Kidney epithelial cell (primary cell): Measurements from ENCODE around the gene RAB6C. TPM values are rescaled to one million over a fixed set of nuclear protein-coding genes. Genes with fewer than 3 reads are reported as not detected.
"Not testable (repeated sequence)": the region's sequence is repeated elsewhere in the genome, so short reads cannot be mapped to it uniquely, and the experiment has no call there.

Source experiments
- DNase-seq: peaks from one replicate; pipeline ENCODE4 v3.0.0-alpha.2; 2010; ENCODE audit warnings: low read depth
- H3K27me3 ChIP-seq: 2 replicates; pipeline ENCODE4 v1.6.0; 2011; ENCODE audit warnings: low read length; ENCODE audit not compliant: control insufficient read depth, insufficient read depth
- H3K36me3 ChIP-seq: 2 replicates; pipeline ENCODE4 v1.5.1; 2011; ENCODE audit warnings: low read length; ENCODE audit not compliant: control insufficient read depth, insufficient read depth
- H3K4me3 ChIP-seq: 2 replicates; pipeline ENCODE4 v1.5.1; 2011; ENCODE audit warnings: low read depth, mild to moderate bottlenecking, control low read depth, low read length
- total RNA-seq: library from RNA; depleted of rRNA; stranded (reverse); fragments of >200 nt; gene quantifications from 2 replicates; pipeline ENCODE4 v1.2.3, GENCODE V29; 2015
- TF ChIP-seq, protein P1 (sequence below): IDR thresholded peaks from 2 replicates; pipeline ENCODE4 v1.5.1; 2011; ENCODE audit warnings: mild to moderate bottlenecking, moderate library complexity, low read length, control low read depth, inconsistent platforms; ENCODE audit not compliant: insufficient read depth, poor library complexity, severe bottlenecking

RAB6C gene
- total RNA-seq, 1 donor from 2014 or later, result 0.04 TPM

DNA sequence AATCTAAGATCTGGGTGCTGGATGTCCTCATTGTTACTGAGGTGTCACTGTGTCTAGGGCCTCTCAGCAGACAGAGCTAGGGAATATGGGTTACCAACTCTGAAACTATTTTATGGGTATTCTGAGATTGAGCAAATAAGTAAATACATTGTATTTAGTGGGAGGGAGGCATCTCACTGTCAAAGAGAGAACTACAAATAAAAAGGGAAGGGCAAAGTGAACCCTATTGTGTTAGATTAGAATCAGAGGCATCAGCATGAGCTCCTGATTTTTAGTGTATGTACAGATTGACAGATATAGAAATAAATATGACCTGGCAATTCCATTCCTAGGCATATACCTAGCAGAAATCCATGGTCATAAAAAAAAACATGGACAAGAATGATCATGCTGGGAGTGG is 33.9 kb upstream of the RAB6C start:
- no peaks in the 10 kb centered on the region for H3K36me3 ChIP-seq

DNA sequence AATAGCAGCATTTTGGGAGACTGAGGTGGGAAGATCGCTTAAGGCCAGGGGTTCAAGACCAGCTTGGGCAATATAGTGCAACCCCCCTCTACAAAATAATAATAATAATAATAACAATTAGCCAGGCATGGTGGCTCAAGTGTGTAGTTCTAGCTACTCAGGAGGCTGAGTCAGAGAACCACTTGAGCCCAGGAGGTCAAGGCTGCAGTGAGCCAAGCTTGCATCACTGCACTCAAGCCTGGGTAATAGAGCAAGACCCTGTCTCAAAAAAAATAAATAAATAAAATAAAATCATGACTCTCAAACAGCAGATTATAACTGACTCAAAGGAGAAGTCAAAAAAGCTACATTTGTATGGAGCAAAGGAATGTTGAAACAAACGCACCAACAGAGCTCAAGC is 31.8 kb upstream of the RAB6C start:
- H3K36me3 ChIP-seq, H3K4me3 ChIP-seq, DNase-seq, H3K27me3 ChIP-seq: not testable (repeated sequence)

More for the DNA sequence above, 33.9 kb upstream of the RAB6C start:
- Histone ChIP-seq H3K4me3 (no peak overlapping the region), H3K27me3 (no peaks in the 10 kb centered on the region)
- TF ChIP-seq, protein P1, sequence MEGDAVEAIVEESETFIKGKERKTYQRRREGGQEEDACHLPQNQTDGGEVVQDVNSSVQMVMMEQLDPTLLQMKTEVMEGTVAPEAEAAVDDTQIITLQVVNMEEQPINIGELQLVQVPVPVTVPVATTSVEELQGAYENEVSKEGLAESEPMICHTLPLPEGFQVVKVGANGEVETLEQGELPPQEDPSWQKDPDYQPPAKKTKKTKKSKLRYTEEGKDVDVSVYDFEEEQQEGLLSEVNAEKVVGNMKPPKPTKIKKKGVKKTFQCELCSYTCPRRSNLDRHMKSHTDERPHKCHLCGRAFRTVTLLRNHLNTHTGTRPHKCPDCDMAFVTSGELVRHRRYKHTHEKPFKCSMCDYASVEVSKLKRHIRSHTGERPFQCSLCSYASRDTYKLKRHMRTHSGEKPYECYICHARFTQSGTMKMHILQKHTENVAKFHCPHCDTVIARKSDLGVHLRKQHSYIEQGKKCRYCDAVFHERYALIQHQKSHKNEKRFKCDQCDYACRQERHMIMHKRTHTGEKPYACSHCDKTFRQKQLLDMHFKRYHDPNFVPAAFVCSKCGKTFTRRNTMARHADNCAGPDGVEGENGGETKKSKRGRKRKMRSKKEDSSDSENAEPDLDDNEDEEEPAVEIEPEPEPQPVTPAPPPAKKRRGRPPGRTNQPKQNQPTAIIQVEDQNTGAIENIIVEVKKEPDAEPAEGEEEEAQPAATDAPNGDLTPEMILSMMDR, result no peak
- DNase-seq, result no peak

DNA sequence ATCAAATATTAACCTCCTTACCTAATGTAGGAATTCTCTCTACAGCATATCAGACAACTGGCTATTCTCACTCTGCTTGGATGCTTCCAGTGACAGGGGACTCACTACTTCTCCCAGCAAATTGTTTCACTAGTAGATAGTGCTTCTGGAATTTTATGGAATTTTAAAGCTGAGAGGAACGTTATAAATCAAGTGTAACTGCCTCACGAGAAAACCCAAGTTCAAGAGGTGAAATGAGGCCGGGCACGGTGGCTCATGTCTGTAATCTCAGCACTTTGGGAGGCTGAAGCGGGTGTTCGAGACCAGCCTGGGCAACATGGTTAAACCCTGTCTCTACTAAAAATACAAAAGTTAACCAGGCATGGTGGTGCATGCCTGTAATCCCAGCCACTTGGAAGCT is 23.3 kb upstream of the RAB6C start:
- not testable (repeated sequence) for H3K36me3 ChIP-seq, H3K27me3 ChIP-seq, DNase-seq, H3K4me3 ChIP-seq

DNA sequence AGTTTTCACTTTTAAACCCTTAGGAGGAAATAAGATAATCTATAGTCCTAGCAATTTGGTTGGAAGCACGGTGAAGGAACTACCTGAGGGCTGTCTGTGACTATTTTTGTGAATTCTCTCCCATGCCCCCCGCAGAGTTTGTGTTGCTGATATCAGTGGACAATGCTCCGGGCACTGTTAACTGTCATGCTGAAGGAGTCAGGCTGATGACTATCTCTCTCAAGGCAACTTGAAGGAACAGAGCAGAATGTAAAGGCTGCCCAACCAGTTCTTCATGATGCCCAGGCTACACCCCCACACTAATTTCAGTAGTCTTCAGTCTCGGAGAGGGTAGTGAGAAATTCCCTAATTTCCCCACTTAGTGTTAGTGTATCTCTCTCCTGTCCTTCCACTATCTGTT is 21.6 kb upstream of the RAB6C start:
- Histone ChIP-seq H3K36me3 (no peaks in the 10 kb centered on the region), H3K4me3 (no peak overlapping the region), H3K27me3 (no peaks in the 10 kb centered on the region)
- TF ChIP-seq, protein P1, result no peak
- no peak for DNase-seq

DNA sequence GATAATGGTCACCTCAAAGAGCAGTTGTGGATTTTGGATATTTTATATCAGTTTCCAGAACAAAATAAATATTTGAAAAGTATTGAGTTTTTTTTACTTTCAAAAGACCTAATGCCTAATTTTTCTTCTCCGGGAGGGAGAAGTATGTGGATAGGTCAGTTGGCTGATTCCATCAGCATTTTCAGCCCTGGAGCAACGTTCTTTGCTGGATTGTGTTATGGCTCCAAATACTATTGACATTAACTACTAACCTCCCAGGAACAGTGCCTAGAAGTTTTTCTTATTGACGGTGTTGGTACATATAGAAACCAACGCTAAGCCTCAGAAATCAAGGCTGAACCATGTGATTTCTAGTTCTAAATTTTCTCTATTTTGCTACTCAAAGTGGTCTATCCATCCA is 20.7 kb upstream of the RAB6C start:
- H3K36me3 ChIP-seq, DNase-seq, H3K4me3 ChIP-seq, H3K27me3 ChIP-seq: not testable (repeated sequence)

DNA sequence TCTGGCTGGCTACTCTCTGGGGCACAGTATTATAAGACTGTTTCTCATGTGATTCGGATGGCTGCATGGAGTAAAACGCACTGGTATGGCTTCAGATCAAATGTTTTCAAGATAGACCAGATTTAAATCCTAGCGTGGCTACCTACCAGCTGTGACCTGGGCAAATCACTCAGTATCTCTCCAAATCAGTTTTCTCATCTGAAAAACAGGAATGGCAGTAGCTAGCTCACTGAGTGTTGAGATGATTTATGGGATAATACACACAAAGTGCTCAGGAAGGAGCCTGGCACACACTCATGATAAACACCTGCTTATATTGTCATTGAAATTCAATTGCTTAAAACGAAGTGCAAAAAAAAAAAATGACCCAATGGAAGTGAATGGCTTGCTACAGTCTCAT is 10.9 kb upstream of the RAB6C start:
- H3K4me3 ChIP-seq, H3K36me3 ChIP-seq, DNase-seq, H3K27me3 ChIP-seq: not testable (repeated sequence)

DNA sequence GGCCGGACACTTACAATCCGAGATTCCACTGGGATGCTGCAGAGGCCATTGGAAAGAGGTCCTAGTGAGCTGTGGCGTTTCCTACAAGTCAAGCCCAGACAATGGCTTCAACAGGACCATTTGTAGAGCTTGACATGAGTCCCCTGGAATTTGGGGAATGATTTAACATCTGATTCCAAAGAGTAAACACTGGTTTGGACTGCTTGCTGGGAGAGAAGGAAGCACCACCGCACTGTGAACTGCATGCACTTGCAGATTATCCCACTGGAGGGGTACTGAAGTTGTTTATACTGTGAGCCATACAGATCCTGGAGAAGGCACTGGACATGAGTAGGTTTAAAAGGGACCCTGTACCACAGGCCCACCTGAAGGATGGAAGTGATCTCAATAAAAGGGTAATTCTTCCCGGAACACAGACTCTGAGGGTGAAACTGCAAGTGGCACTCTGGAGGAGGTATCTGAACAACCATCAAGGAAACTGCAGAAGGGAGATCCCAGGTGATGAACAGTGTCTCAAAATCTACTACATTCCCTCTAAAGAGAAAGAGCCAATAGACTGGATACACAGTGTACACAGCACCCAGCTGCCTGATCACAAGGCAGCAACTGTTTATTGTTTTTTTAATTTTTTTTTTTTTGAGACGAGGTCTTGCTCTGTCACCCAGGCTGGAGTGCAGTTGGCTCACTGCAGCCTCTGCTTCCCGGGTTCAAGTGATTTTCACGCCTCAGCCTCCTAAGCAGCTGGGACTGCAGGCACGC is 4.3 kb upstream of the RAB6C start:
- no peak overlapping the region for H3K4me3 ChIP-seq
- no peaks in the 10 kb centered on the region for H3K36me3 ChIP-seq
- peaks cover 4% of the 10 kb centered on the region for H3K27me3 ChIP-seq
- DNase-seq, result no peak
- TF ChIP-seq, protein P1, result no peak

DNA sequence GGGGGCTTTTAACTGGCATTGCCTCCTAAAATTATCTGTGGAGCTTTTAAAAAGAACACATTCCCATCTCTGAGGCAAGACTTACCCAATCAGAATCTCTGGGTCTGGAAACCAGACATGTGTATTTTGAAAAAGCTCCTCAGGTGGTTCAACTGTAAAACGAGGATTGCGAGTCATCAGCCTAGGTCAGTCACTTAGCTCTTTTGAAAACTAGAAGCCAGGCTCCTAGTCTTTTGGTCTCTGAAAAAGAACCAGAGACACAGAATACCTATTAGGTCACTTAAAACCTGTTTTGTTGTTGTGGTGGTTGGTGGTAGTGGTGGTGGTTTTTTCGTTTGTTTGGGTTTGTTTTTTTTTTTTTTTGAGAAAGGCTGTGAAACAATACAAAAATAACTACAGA is 2.5 kb upstream of the RAB6C start:
- H3K4me3 ChIP-seq, H3K36me3 ChIP-seq, H3K27me3 ChIP-seq, DNase-seq: not testable (repeated sequence)
